HL-60 (cell line): Measurements from ENCODE around the gene FAM184A.

Source experiments
- GABPA ChIP-seq: IDR thresholded peaks from 2 replicates; pipeline ENCODE4 v1.6.1; 2012; ENCODE audit warnings: low read depth
- POLR2AphosphoS5 ChIP-seq: IDR thresholded peaks from 2 replicates; pipeline ENCODE4 v1.6.1; 2012; ENCODE audit warnings: low read depth
- TF ChIP-seq, protein P1 (sequence below): IDR thresholded peaks from one replicate; pipeline ENCODE4 v1.5.1; 2011; ENCODE audit warnings: low read length, control low read depth, inconsistent platforms; ENCODE audit not compliant: insufficient read depth

GRCh38 chr6:118935978-118936703 lies 142.3 kb downstream of the FAM184A start:
- TF ChIP-seq POLR2AphosphoS5 (no peak), GABPA (no peak)
- TF ChIP-seq, protein P1, sequence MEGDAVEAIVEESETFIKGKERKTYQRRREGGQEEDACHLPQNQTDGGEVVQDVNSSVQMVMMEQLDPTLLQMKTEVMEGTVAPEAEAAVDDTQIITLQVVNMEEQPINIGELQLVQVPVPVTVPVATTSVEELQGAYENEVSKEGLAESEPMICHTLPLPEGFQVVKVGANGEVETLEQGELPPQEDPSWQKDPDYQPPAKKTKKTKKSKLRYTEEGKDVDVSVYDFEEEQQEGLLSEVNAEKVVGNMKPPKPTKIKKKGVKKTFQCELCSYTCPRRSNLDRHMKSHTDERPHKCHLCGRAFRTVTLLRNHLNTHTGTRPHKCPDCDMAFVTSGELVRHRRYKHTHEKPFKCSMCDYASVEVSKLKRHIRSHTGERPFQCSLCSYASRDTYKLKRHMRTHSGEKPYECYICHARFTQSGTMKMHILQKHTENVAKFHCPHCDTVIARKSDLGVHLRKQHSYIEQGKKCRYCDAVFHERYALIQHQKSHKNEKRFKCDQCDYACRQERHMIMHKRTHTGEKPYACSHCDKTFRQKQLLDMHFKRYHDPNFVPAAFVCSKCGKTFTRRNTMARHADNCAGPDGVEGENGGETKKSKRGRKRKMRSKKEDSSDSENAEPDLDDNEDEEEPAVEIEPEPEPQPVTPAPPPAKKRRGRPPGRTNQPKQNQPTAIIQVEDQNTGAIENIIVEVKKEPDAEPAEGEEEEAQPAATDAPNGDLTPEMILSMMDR: no peak
